Articular chondrocyte of knee joint (primary cell): ENCODE results near the gene TMEM80. TPM values are rescaled to one million over a fixed set of nuclear protein-coding genes. Genes with fewer than 3 reads are reported as not detected.

Experiments
- total RNA-seq: library from RNA; depleted of rRNA; stranded (reverse); fragments of >200 nt; gene quantifications from 2 replicates; pipeline ENCODE4 v1.2.3, GENCODE V29; 2012

The TMEM80 gene
- total RNA-seq, result 11.1 and 15.0 TPM in 2 replicates

GRCh38 chr11:695538-696248 lies at the start of gene TMEM80:
TMEM80 (plus strand) TSS chr11:695816; CDS start chr11:695828, 12 bp downstream.

GRCh38 chr11:694563-695287 lies 891 bp upstream of the TMEM80 start, which contains the start of gene DEAF1:
DEAF1 (minus strand) TSS chr11:695222; CDS start chr11:695047, 175 bp downstream.

GRCh38 chr11:705646-706438 lies 10.2 kb downstream of the TMEM80 start, which contains the start of gene EPS8L2:
EPS8L2 (plus strand) TSS chr11:706231; CDS start chr11:709408, 3,177 bp downstream.

DNA sequence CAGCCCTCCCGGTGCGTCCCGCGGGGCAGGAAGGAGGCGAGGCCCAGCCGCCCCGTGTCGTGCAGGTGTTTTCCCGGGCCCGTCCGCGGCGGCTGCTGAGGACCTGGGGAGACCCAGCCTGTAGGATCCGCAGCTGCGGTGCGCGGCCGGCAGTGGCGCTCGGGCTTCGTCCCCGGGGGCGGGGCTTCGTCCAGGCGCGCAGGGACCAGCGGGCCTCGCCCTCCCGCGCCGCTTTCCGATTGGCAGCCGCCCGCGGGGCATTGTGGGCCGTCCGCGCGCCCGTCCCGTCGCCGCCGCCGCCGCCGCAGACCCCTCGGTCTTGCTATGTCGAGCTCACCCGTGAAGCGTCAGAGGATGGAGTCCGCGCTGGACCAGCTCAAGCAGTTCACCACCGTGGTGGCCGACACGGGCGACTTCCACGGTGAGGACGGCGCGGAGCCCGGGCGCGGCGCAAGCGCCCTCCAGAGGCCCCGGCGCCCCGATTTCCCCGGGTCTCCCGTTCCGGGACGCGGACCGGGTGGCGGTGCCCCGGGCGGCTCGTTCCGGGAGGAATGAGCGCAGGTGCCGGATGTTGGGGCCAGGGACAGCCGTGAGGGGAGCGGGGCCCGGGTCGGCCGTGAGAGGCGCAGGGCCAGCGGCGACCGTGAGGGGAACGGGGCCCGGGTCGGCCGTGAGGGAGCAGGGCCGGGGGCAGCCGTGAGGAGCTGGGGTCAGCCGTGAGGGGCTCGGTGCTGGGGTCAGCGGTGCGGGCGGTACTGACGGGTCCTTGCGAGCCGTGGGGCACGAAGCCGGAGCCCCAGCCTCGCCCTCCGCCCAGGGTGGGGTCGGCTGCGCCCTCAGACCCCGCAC lies 51.8 kb downstream of the TMEM80 start, which contains the start of gene TALDO1:
TALDO1 (plus strand) TSS at position 307 of the 849 bp plus-strand sequence; CDS start at position 325, 18 bp downstream.

Other genes with a start within 250 kb of the TMEM80 start
- gene PTDSS2, start 245.5 kb upstream of the TMEM80 start, total RNA-seq, result 23.2 and 24.0 TPM in 2 replicates
- gene RNH1, start 188.6 kb upstream of the TMEM80 start, total RNA-seq, result 292 and 316 TPM in 2 replicates
- gene HRAS, start 160.2 kb upstream of the TMEM80 start, total RNA-seq, result 27.3 and 34.6 TPM in 2 replicates
- gene LRRC56, start 158.3 kb upstream of the TMEM80 start, total RNA-seq, result 0.54 and 0.91 TPM in 2 replicates
- gene LMNTD2, start 135.1 kb upstream of the TMEM80 start, total RNA-seq, result 0.26 and 0.32 TPM in 2 replicates
- gene RASSF7, start 134.8 kb upstream of the TMEM80 start, total RNA-seq, result 2.2 and 7.2 TPM in 2 replicates
- gene PHRF1, start 119.3 kb upstream of the TMEM80 start, total RNA-seq, result 20.2 and 20.4 TPM in 2 replicates
- gene IRF7, start 79.9 kb upstream of the TMEM80 start, total RNA-seq, result 9.0 and 9.1 TPM in 2 replicates
- gene CDHR5, start 70.9 kb upstream of the TMEM80 start, total RNA-seq, result not detected in 2 replicates
- gene SCT, start 68.6 kb upstream of the TMEM80 start, total RNA-seq, result not detected in 2 replicates
- gene DRD4, start 58.5 kb upstream of the TMEM80 start, total RNA-seq, result not detected in 2 replicates
- 24.9 and 29.7 TPM in 2 replicates for gene DEAF1, start 594 bp upstream of the TMEM80 start, total RNA-seq
- 26.9 and 28.9 TPM in 2 replicates for gene EPS8L2, start 10.4 kb downstream of the TMEM80 start, total RNA-seq
- gene TALDO1, start 51.6 kb downstream of the TMEM80 start, total RNA-seq, result 223 and 244 TPM in 2 replicates
- 21.0 and 26.9 TPM in 2 replicates for gene GATD1, start 81.7 kb downstream of the TMEM80 start, total RNA-seq
- 0.26 and 0.32 TPM in 2 replicates for gene CEND1, start 94.3 kb downstream of the TMEM80 start, total RNA-seq
- gene SLC25A22, start 102.5 kb downstream of the TMEM80 start, total RNA-seq, result 8.8 and 11.1 TPM in 2 replicates
- 4.0 and 4.4 TPM in 2 replicates for gene PIDD1, start 109.4 kb downstream of the TMEM80 start, total RNA-seq
- gene RPLP2, start 114.2 kb downstream of the TMEM80 start, total RNA-seq, result 175 and 207 TPM in 2 replicates
- 30.6 and 44.2 TPM in 2 replicates for gene PNPLA2, start 123.1 kb downstream of the TMEM80 start, total RNA-seq
- gene CRACR2B, start 132.1 kb downstream of the TMEM80 start, total RNA-seq, result 1.6 and 2.6 TPM in 2 replicates
- gene CD151, start 137.1 kb downstream of the TMEM80 start, total RNA-seq, result 463 and 552 TPM in 2 replicates
- 76.4 and 102 TPM in 2 replicates for gene POLR2L, start 146.7 kb downstream of the TMEM80 start, total RNA-seq
- gene TSPAN4, start 147.0 kb downstream of the TMEM80 start, total RNA-seq, result 192 and 199 TPM in 2 replicates
- gene CHID1, start 215.0 kb downstream of the TMEM80 start, total RNA-seq, result 38.0 and 48.3 TPM in 2 replicates
- 36.5 and 39.1 TPM in 2 replicates for gene AP2A2, start 230.1 kb downstream of the TMEM80 start, total RNA-seq